Subcutaneous adipose tissue (tissue), 4 donors: ENCODE measurements around the gene ETS1. TPM values are rescaled to one million over a fixed set of nuclear protein-coding genes. Genes with fewer than 3 reads are reported as not detected.

Experiments used
- CTCF ChIP-seq: fragments of 450-650 bp; IDR thresholded peaks from one replicate; pipeline ENCODE4 v1.5.1; 2016; ENCODE audit warnings: low read depth, mild to moderate bottlenecking, control low read depth, antibody characterized with exemption, moderate library complexity
- total RNA-seq, 4 donors: library from RNA; depleted of rRNA; stranded (reverse); fragments of >200 nt; gene quantifications; one replicate each; pipeline ENCODE4 v1.1.0, GENCODE V29; 2016

ETS1 gene
- total RNA-seq, 4 donors from 2014 or later = 57.6 to 149 (median 96.7) TPM

- no peak for TF ChIP-seq CTCF
Observed at GRCh38 chr11:128533472-128533871, 53.9 kb downstream of the ETS1 start.

- TF ChIP-seq CTCF = no peak
Observed at GRCh38 chr11:128532572-128533091, 54.7 kb downstream of the ETS1 start.

GRCh38 chr11:128532016-128532571 is 55.3 kb downstream of the ETS1 start:
- TF ChIP-seq CTCF = no peak

- no peak for TF ChIP-seq CTCF
Observed at GRCh38 chr11:128531588-128531987, 55.8 kb downstream of the ETS1 start.

GRCh38 chr11:128530118-128531074 is 57.0 kb downstream of the ETS1 start:
- TF ChIP-seq CTCF = no peak

- TF ChIP-seq CTCF = no peak
Observed at GRCh38 chr11:128528294-128528693, 59.1 kb downstream of the ETS1 start.

GRCh38 chr11:128527046-128527445 is 60.3 kb downstream of the ETS1 start:
- TF ChIP-seq CTCF = no peak
